BE2C (cell line): ENCODE measurements around the gene SEMA3G.

ENCODE experiments used
- DNase-seq: peaks from one replicate; pipeline ENCODE4 v3.0.0-alpha.2; 2020
- H3K27me3 ChIP-seq: fragments of 250-450 bp; sonication (Bioruptor Pico); 2 replicates; pipeline ENCODE4 v1.5.1; 2020; ENCODE audit warnings: mild to moderate bottlenecking
- H3K36me3 ChIP-seq: fragments of 250-450 bp; sonication (Bioruptor Pico); 2 replicates; pipeline ENCODE4 v1.5.1; 2020; ENCODE audit warnings: mild to moderate bottlenecking
- H3K4me1 ChIP-seq: fragments of 250-450 bp; sonication (Bioruptor Pico); 2 replicates; pipeline ENCODE4 v1.5.1; 2020
- H3K4me3 ChIP-seq: 2 replicates; pipeline ENCODE4 v1.5.1; 2011; ENCODE audit warnings: low read depth, low read length
- H3K9me3 ChIP-seq: fragments of 250-450 bp; sonication (Bioruptor Pico); 2 replicates; pipeline ENCODE4 v1.5.1; 2020
- CTCF ChIP-seq: IDR thresholded peaks from 2 replicates; pipeline ENCODE4 v1.5.1; 2012; ENCODE audit warnings: mild to moderate bottlenecking, low read depth, low read length

Gene SEMA3G

GRCh38 chr3:52456169-52456799, 11.4 kb upstream of the SEMA3G start:
- Histone ChIP-seq H3K27me3 (no peaks in the 10 kb centered on the region), H3K9me3 (no peaks in the 10 kb centered on the region), H3K36me3 (peaks cover 8% of the 10 kb centered on the region), H3K4me1 (no peaks in the 10 kb centered on the region), H3K4me3 (peak overlapping the region; percentile 71)
- no peak for TF ChIP-seq CTCF
- no peak for DNase-seq

GRCh38 chr3:52455283-52456168, 10.6 kb upstream of the SEMA3G start, which contains the start of gene NISCH:
TSS of gene NISCH (plus strand) at chr3:52455604. CDS start at chr3:52455642, 38 bp downstream.
- no peak for TF ChIP-seq CTCF
- H3K9me3 ChIP-seq, result no peaks in the 10 kb centered on the region
- H3K27me3 ChIP-seq, result no peaks in the 10 kb centered on the region
- no peaks in the 10 kb centered on the region for H3K4me1 ChIP-seq
- peaks cover 8% of the 10 kb centered on the region for H3K36me3 ChIP-seq
- DNase-seq, result peak; percentile 88
- peak within 1 kb of the TSS; percentile 71 for H3K4me3 ChIP-seq

- H3K4me1 ChIP-seq, result no peaks in the 10 kb centered on the region
- no peak for TF ChIP-seq CTCF
Measured at GRCh38 chr3:52454938-52455282, 10.0 kb upstream of the SEMA3G start.

GRCh38 chr3:52454250-52454937, 9.5 kb upstream of the SEMA3G start:
- no peaks in the 10 kb centered on the region for H3K27me3 ChIP-seq
- no peaks in the 10 kb centered on the region for H3K4me1 ChIP-seq
- peaks cover 8% of the 10 kb centered on the region for H3K36me3 ChIP-seq
- H3K4me3 ChIP-seq, result no peak overlapping the region
- no peak for TF ChIP-seq CTCF
- H3K9me3 ChIP-seq, result no peaks in the 10 kb centered on the region
- DNase-seq, result no peak

More at GRCh38 chr3:52454938-52455282, 10.0 kb upstream of the SEMA3G start:
- H3K4me3 ChIP-seq, result peak overlapping the region; percentile 51
- peaks cover 8% of the 10 kb centered on the region for H3K36me3 ChIP-seq
- H3K27me3 ChIP-seq, result no peaks in the 10 kb centered on the region
- no peak for DNase-seq
- H3K9me3 ChIP-seq, result no peaks in the 10 kb centered on the region

GRCh38 chr3:52453496-52454249, 8.8 kb upstream of the SEMA3G start, which contains the start of gene TNNC1:
TSS of gene TNNC1 (minus strand) at chr3:52454041. CDS start at chr3:52454015, 26 bp downstream.
- no peak within 1 kb of the TSS for H3K4me3 ChIP-seq

More at GRCh38 chr3:52453496-52454249, 8.8 kb upstream of the SEMA3G start, which contains the start of gene TNNC1:
- Histone ChIP-seq H3K4me1 (no peaks in the 10 kb centered on the region), H3K27me3 (no peaks in the 10 kb centered on the region), H3K9me3 (no peaks in the 10 kb centered on the region), H3K36me3 (peaks cover 2% of the 10 kb centered on the region)
- TF ChIP-seq CTCF, result no peak
- DNase-seq, result no peak
